GM18861 (cell line): ENCODE measurements around the gene APOE.
"Not testable (repeated sequence)": the region's sequence is repeated elsewhere in the genome, so short reads cannot be mapped to it uniquely, and the experiment has no call there.

Experiments used
- ATAC-seq: cut with Tn5 transposase; IDR thresholded peaks from one replicate; pipeline ENCODE4 v1.9.1; 2021; ENCODE audit not compliant: unreplicated experiment

The APOE gene

DNA sequence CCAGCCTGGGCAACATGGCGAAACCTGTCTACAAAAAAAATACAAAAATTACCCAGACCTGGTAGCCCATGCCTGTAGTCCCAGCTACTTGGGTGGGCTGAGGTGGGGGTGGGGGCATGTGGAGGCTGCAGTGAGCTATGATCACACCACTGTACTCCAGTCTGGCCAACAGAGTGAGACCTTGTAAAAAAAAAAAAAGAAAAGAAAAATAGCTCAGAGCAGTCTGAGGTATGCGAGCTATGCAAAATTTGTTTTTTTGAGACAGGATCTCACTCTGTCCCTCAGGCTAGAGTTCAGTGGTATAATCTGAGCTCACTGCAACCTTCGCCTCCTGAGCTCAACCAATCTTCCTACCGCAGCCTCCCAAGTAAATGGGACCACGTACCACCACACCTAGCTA lies 21.7 kb upstream of the APOE start:
- ATAC-seq = no peak

DNA sequence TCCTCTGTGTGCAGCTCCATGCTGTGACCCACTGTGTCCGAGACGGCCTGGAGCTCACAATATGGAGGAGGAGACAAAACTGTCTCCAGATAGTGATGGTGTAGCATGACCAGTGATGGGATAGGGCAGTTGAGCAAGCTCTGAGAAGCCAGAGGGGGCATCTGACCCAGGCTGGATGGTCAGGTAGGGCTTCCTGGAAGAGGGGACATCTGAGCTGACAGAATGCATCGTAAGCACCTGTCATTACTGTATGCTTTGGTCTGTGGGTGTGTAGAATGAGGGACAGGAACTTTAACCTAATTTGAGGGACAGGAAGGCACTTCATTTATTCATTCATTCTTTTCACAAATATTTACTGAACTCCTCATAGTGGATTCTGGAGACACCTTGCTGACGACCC lies 21.0 kb upstream of the APOE start:
- ATAC-seq = no peak

DNA sequence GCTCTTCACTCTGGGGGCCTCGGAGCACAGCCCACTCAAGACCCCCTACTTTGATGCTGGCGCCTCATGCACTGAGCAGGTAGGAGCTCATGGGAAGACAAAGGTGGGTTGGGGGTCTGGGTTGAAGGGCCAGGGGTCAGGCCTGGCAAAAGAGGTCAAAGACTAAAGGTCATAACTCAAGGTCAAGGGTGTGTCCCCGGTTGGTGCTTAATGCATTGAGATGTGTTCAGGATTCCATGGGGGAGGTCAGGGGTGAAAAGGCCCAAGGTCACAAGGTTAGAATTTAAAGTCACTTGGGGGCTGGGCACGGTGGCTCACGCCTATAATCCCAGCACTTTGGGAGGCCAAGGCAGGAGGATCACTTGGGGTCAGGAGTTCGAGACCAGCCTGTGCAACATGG lies 19.5 kb upstream of the APOE start:
- no peak for ATAC-seq

DNA sequence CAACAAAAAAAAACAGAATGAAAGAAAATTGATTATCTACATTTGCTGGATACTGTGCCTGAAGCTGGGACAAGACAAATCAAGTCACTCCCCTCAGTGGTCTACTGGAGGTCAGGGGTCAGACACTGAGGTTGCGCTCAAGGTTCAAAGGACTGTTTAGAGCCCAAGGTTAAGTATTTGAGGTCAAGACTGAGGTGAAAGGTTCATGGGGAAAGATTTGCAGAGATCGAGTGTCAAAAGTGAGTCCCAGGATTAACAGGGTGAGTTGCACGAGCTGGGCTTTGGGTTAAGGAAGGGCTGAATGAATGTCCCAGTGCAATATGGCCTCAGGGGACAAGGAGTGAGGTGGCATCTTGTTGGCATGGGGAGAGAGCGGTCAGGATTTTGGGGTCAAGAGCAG lies 17.9 kb upstream of the APOE start:
- no peak for ATAC-seq

- ATAC-seq = not testable (repeated sequence)
Observed at GRCh38 chr19:44888335-44888734, 17.3 kb upstream of the APOE start.

DNA sequence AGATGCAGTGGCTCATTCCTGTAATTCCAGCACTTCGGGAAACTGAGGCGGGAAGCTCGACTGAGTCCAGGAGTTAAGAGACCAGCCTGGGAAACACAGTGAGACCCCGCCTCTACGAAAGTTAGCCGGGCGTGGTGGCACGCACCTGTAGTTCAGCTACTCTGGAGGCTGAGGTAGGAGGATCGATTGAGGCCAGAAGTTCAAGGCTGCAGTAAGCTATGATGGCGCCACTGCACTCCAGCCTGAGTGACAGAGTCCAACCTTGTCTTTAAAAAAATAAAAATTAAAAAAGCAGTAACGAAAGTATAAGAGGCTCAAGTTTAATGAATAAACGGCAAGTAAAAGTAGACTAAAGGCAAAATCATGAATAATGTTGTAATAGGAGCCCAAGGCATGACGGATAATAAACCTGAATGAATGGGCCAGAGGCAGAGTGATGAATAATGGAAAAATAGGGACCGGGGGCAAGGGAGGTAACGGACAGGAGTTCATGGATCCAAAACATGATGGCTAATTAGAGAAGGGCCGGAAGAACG lies 15.7 kb upstream of the APOE start:
- ATAC-seq = no peak

DNA sequence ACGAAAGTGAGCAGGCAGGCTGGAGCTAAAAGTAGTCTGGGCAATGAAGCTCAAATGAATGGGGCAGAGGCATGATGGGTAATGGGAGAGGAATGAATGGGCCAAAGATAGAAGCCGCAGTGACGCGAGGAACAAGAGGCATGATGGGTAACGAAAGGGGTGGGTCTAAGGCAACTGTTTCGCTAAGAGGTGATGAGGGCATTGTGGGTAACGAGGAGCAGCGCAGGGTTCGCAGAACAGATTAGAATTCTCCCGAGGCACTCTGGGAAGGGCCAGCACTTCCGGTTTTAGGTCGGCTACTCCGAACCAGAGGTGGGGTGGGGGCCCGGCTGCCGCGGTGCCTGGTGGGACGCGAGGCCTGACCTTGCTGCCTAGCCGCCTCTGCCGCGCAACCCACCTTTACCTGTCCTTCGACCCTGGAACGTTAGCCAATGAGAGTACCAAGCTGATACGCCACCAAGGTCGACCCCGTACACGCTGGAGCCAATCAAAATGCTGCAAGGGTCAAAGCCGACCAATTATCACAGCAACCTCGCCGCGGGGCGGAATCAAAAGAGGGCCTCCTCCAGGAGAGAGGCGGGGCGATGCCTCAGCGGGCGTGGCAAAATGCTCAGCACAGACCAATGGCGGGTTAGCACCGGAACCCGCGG lies 15.1 kb upstream of the APOE start:
- peak; percentile 76 for ATAC-seq

- ATAC-seq = no peak
Observed at GRCh38 chr19:44891016-44891882, 14.3 kb upstream of the APOE start, which contains the start of gene TOMM40. TSS of gene TOMM40 (plus strand) at chr19:44891254. CDS start at chr19:44891416, 162 bp downstream.

DNA sequence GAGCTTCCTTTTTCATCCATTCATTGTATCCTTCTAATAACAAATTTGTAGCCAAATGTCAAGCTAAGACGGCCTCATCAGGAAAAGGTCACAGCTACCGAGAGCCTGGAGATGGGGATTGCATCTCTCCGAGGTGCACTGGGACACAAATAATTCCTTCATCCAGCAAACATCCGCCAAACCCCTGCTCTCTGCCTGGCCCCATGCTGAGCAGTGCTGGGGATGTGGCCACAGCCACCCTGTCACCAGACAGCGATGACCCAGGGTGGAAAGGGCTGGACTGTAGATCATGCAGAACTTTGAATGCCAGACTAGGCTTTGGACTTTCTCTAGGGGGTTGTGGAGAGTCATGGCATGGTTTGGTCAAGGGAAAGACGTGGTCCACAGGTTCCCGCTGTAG lies 12.7 kb upstream of the APOE start:
- no peak for ATAC-seq

GRCh38 chr19:44893332-44894051 lies 12.1 kb upstream of the APOE start:
- ATAC-seq = no peak

DNA sequence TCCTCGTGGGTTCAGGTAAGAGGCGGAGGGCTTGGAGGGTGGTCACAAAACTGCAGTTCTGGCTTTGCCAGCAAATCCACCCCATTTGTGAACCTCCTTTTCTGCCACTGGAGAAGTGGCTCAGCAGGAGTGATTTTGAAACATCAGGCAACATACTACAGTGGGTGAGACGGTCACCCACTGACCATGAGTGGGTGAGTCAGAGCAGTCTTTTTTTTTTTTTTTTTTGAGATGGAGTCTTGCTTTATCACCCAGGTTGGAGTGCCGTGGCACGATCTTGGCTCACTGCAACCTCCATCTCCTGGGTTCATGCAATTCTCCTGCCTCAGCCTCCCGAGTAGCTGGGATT lies 11.6 kb upstream of the APOE start:
- no peak for ATAC-seq

- ATAC-seq = no peak
Observed at GRCh38 chr19:44894946-44895345, 10.7 kb upstream of the APOE start.

DNA sequence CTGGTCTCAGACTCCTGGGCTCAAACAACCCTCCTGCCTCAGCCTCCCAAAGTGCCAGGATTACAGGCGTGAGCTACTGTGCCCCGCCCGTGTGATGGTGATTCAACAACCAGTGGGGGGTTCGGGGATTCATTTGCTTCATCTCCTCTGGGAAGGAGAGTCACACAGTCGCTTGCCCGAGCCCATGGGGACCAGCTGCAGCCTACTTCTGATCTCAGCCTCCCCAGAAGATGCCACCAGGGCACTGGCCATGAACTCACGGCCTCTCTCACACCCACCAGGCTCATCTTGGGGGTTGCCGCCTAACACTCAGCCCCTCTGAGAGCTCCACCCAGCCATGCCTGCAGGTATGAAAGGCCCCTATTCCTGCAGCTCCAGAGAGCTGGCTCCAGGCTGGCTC lies 7.8 kb upstream of the APOE start:
- ATAC-seq = no peak

GRCh38 chr19:44900328-44901244 lies 5.0 kb upstream of the APOE start:
- ATAC-seq = no peak

DNA sequence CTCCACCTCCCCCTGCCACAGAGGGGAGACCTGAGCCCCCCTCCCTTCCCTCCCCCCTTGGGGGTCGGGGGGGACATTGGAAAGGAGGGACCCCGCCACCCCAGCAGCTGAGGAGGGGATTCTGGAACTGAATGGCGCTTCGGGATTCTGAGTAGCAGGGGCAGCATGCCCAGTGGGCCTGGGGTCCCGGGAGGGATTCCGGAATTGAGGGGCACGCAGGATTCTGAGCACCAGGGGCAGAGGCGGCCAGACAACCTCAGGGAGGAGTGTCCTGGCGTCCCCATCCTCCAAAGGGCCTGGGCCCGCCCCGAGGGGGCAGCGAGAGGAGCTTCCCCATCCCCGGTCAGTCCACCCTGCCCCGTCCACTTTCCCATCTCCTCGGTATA lies 2.4 kb upstream of the APOE start:
- no peak for ATAC-seq

DNA sequence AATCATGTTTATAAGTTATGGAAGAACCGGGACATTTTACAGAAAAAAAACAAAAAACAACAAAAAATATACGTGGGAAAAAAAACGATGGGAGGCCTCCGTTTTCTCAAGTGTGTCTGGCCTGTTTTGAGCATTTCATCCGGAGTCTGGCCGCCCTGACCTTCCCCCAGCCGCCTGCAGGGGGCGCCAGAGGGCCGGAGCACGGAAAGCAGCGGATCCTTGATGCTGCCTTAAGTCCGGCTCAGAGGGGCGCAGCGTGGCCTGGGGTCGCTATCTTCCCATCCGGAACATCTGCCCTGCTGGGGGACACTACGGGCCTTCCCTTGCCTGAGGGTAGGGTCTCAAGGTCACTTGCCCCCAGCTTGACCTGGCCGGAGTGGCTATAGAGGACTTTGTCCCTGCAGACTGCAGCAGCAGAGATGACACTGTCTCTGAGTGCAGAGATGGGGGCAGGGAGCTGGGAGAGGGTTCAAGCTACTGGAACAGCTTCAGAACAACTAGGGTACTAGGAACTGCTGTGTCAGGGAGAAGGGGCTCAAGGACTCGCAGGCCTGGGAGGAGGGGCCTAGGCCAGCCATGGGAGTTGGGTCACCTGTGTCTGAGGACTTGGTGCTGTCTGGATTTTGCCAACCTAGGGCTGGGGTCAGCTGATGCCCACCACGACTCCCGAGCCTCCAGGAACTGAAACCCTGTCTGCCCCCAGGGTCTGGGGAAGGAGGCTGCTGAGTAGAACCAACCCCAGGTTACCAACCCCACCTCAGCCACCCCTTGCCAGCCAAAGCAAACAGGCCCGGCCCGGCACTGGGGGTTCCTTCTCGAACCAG lies 1.8 kb upstream of the APOE start:
- no peak for ATAC-seq

DNA sequence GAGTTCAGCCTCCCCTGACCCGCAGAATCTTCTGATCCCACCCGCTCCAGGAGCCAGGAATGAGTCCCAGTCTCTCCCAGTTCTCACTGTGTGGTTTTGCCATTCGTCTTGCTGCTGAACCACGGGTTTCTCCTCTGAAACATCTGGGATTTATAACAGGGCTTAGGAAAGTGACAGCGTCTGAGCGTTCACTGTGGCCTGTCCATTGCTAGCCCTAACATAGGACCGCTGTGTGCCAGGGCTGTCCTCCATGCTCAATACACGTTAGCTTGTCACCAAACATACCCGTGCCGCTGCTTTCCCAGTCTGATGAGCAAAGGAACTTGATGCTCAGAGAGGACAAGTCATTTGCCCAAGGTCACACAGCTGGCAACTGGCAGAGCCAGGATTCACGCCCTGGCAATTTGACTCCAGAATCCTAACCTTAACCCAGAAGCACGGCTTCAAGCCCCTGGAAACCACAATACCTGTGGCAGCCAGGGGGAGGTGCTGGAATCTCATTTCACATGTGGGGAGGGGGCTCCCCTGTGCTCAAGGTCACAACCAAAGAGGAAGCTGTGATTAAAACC lies 1.1 kb upstream of the APOE start:
- ATAC-seq = no peak

DNA sequence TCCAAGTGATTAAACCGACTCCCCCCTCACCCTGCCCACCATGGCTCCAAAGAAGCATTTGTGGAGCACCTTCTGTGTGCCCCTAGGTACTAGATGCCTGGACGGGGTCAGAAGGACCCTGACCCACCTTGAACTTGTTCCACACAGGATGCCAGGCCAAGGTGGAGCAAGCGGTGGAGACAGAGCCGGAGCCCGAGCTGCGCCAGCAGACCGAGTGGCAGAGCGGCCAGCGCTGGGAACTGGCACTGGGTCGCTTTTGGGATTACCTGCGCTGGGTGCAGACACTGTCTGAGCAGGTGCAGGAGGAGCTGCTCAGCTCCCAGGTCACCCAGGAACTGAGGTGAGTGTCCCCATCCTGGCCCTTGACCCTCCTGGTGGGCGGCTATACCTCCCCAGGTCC lies 2.0 kb downstream of the APOE start:
- no peak for ATAC-seq

DNA sequence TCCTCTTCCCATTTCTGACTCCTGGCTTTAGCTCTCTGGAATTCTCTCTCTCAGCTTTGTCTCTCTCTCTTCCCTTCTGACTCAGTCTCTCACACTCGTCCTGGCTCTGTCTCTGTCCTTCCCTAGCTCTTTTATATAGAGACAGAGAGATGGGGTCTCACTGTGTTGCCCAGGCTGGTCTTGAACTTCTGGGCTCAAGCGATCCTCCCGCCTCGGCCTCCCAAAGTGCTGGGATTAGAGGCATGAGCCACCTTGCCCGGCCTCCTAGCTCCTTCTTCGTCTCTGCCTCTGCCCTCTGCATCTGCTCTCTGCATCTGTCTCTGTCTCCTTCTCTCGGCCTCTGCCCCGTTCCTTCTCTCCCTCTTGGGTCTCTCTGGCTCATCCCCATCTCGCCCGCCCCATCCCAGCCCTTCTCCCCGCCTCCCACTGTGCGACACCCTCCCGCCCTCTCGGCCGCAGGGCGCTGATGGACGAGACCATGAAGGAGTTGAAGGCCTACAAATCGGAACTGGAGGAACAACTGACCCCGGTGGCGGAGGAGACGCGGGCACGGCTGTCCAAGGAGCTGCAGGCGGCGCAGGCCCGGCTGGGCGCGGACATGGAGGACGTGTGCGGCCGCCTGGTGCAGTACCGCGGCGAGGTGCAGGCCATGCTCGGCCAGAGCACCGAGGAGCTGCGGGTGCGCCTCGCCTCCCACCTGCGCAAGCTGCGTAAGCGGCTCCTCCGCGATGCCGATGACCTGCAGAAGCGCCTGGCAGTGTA lies 2.7 kb downstream of the APOE start:
- no peak for ATAC-seq
